OCI-M2 (cell line): ENCODE data around the gene SULT1A3.
"Not testable (repeated sequence)": the region's sequence is repeated elsewhere in the genome, so short reads cannot be mapped to it uniquely, and the experiment has no call there.

Experiments used
- DNase-seq: peaks from one replicate; lab custom pipeline; 2025; ENCODE audit not compliant: unreplicated experiment; lab: John Stamatoyannopoulos, UW

The SULT1A3 gene

DNA sequence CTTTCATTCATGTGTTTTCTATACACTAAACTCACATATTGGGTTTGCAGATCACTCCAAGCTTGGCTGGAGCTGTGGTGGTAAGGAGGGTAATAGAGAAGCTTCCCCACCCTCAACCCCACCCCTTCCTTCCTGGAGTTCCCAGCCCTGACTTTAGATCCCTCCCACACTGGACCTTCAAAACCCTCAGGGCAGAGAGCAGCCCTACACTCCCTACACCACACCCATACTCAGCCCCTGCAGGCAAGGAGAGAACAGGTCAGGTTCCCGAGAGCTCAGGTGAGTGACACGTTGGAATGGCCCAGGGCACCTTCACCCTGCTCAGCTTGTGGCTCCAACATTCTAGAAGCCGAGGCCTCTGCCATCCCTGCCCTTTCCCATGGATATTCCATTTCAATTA lies at the start of gene SULT1A3:
Gene SULT1A3, plus strand, starts transcription at position 207 of the 400 bp plus-strand sequence. CDS start 1,474 bp downstream, outside the sequence.
- DNase-seq: not testable (repeated sequence)

GRCh38 chr16:30151091-30151490 lies 48.0 kb upstream of the SULT1A3 start:
- DNase-seq: no peak

- DNase-seq: no peak
Measured at GRCh38 chr16:30152517-30152916, 46.5 kb upstream of the SULT1A3 start.

DNA sequence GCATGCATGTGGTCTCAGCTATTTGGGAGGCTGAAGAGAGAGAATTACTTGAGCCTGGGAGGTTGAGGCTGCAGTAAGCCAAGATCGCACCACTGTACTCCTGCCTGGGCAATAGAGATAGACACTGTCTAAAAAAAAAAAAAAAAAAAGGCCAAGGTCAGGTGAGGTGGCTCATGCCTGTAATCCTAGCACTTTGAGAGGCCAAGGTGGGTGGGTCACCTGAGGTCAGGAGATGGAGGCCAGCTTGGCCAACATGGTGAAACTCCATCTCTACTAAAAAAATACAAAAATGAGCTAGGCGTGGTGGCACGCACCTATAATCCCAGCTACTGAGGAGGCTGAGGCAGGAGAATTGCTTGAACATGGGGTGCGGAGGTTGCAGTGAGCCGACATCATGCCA lies 43.9 kb upstream of the SULT1A3 start:
- no peak for DNase-seq

DNA sequence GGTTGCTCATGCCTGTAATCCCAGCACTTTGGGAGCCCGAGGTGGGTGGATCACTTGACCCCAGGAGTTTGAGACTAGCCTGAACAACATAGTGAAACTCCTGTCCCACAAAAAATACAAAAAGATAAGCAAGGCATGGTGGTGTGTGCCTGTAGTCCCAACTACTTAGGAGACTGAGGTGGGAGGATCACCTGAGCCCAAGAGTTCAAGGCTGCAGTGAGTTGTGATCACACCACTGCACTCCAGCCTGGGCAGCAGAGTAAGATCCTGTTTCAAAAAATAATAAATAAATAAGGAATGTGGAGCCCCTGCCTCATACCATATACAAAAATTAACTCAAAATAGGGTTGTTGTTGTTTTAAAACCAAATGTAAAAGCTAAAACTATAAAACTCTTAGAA lies 41.8 kb upstream of the SULT1A3 start:
- DNase-seq: no peak

GRCh38 chr16:30163538-30163937 lies 35.5 kb upstream of the SULT1A3 start:
- DNase-seq: no peak

- DNase-seq: no peak
Measured at GRCh38 chr16:30166202-30166902, 32.7 kb upstream of the SULT1A3 start.

DNA sequence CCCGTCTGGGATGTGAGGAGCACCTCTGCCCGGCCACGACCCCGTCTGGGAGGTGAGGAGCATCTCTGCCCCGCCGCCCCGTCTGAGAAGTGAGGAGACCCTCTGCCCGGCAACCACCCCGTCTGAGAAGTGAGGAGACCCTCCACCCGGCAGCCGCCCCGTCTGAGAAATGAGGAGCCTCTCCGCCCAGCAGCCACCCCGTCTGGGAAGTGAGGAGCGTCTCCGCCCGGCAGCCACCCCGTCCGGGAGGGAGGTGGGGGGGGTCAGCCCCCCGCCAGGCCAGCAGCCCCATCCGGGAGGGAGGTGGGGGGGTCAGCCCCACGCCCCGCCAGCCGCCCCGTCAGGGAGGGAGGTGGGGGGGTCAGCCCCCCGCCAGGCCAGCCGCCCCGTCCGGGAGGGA lies 30.3 kb upstream of the SULT1A3 start:
- DNase-seq: not testable (repeated sequence)

GRCh38 chr16:30169416-30169815 lies 29.6 kb upstream of the SULT1A3 start:
- DNase-seq: not testable (repeated sequence)

DNA sequence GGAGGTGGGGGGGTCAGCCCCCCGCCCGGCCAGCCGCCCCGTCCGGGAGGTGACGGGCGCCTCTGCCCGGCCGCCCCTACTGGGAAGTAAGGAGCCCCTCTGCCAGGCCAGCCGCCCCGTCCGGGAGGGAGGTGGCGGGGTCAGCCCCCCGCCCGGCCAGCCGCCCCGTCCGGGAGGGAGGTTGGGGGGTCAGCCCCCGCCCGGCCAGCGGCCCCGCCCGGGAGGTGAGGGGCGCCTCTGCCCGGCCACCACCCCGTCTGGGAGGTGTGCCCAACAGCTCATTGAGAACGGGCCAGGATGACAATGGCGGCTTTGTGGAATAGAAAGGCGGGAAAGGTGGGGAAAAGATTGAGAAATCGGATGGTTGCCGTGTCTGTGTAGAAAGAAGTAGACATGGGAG lies 28.9 kb upstream of the SULT1A3 start:
- DNase-seq: not testable (repeated sequence)

DNA sequence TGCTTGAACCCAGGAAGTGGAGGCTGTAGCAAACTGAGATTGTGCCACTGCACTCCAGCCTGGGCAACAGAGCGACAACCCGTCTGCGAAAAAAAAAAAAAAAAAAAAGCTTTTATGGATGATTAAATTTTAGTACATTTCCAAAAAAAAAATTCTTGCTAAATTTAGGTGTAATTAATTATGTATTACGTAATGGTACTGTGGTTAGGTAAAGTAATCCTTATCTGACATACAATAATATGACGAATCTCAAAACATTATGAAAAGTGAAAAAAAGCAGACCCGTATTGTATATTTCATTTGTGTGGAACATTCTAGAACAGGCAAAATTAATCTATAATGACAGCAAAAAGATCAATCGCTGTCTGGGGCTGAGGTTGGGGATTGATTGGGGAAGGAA lies 26.0 kb upstream of the SULT1A3 start:
- DNase-seq: no peak

- not testable (repeated sequence) for DNase-seq
Measured at GRCh38 chr16:30176876-30177275, 22.2 kb upstream of the SULT1A3 start.

GRCh38 chr16:30179195-30179594 lies 19.9 kb upstream of the SULT1A3 start:
- no peak for DNase-seq

- DNase-seq: no peak
Measured at GRCh38 chr16:30179931-30180330, 19.1 kb upstream of the SULT1A3 start.

- DNase-seq: no peak
Measured at GRCh38 chr16:30180741-30181140, 18.3 kb upstream of the SULT1A3 start.

GRCh38 chr16:30183233-30184095 lies 15.6 kb upstream of the SULT1A3 start, which contains the start of gene CORO1A:
TSS of gene CORO1A (plus strand) at chr16:30183602. CDS start at chr16:30185210, 1,608 bp downstream.
- DNase-seq: no peak

- no peak for DNase-seq
Measured at GRCh38 chr16:30184096-30184890, 14.8 kb upstream of the SULT1A3 start.

DNA sequence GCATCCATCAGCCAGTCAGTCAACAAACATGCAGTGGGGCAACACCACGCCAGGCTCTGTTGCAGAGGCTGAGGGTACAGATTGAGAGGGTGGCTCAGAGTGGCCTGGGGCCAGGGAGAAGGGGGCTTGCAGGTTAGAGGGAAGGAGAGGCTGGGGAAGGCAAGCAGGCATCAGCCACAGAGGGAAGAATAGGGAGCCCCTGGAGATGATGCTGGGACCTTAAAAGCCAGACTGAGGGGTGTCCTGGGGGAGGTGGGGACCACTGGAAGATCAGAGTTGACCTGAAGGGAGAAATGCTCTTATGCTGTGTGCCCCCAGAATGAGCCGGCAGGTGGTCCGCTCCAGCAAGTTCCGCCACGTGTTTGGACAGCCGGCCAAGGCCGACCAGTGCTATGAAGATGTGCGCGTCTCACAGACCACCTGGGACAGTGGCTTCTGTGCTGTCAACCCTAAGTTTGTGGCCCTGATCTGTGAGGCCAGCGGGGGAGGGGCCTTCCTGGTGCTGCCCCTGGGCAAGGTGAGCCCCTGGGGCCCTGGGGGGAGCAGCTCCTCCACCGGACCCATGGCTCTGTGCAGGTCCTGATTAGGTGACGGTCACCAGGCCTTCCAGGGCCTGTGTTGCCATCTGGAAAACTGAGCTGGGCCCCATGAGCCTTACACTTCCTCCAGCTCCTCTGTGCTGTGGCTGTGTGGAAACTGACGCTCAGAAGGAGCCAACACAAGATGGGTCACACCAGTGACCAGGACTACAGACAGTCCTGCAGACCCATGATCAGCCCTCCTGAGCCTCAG lies 14.0 kb upstream of the SULT1A3 start:
- no peak for DNase-seq

DNA sequence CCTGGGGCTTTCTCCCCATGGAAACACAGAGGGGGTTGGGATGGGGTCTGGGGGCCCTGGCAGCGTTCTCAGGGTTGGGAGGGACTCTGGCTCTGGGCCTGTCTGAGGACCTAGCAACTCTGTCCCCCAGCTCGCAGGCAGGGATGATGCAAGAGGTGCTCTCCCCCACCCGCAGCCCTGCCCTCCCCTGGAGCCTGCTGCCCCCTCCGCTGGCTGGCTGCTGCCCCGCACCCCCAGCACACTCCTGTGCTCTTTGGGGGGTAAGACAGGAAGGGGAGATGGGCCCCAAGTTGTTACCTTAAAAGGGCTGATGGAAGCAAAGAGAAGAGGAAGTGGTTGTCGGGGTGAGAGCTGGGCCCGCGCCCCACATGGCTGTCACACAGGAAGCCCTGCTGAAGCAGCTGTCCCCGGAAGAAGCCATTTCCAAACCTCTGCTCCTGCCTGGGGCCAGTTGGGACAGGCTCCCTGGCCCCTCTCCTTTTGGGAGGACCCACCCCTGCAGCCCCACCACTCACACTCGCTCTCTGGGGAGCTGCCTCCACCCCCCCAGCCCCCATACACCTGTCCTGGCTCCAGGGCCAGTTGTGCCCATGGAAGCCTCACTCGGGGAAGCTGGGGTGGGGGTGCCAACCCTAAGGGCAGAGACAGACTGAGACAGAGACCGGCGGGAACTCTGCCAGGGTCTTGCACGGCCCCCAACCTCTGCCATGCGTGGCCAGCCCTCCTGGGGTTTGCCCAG lies 13.2 kb upstream of the SULT1A3 start:
- no peak for DNase-seq

DNA sequence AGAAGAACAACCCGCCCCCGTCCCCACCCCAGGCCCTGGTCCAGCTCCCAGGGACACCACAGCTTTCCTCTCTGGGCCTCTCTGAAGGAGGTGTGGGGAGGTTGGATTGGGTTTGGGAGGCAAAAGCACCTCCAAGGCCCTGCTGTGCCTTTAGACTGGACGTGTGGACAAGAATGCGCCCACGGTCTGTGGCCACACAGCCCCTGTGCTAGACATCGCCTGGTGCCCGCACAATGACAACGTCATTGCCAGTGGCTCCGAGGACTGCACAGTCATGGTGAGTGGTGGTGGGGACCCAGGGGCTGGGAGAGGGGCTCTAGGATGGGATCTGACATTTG lies 12.6 kb upstream of the SULT1A3 start:
- no peak for DNase-seq
